NT2/D1 (cell line): ENCODE results near the gene TMEM259.

Experiments
- DNase-seq: peaks from one replicate; pipeline ENCODE4 v3.0.0-alpha.2; 2011; ENCODE audit warnings: low read depth, low spot score
- H3K27me3 ChIP-seq: 2 replicates; pipeline ENCODE4 v1.6.0; 2011; ENCODE audit warnings: mild to moderate bottlenecking; ENCODE audit not compliant: insufficient read length, insufficient read depth
- H3K36me3 ChIP-seq: 2 replicates; pipeline ENCODE4 v1.6.1; 2011; ENCODE audit warnings: mild to moderate bottlenecking, low read length, mixed read lengths; ENCODE audit not compliant: insufficient read depth, insufficient read length
- H3K4me1 ChIP-seq: 2 replicates; pipeline ENCODE4 v1.5.1; 2011; ENCODE audit not compliant: insufficient read depth, insufficient read length
- H3K4me3 ChIP-seq: 2 replicates; pipeline ENCODE4 v1.5.1; 2011; ENCODE audit warnings: low read depth; ENCODE audit not compliant: insufficient read length
- H3K9ac ChIP-seq: 2 replicates; pipeline ENCODE4 v1.6.0; 2011; ENCODE audit warnings: low read depth; ENCODE audit not compliant: insufficient read length
- H3K9me3 ChIP-seq: 2 replicates; pipeline ENCODE4 v1.5.1; 2011; ENCODE audit warnings: mild to moderate bottlenecking, low read length; ENCODE audit not compliant: insufficient read depth
- SUZ12 ChIP-seq: IDR thresholded peaks from 2 replicates; pipeline ENCODE4 v1.6.1; 2011; ENCODE audit not compliant: insufficient read length, insufficient read depth; ENCODE audit errors: extremely low read depth
- YY1 ChIP-seq: IDR thresholded peaks from 2 replicates; pipeline ENCODE4 v1.6.1; 2011; ENCODE audit not compliant: insufficient read length, insufficient read depth
- ZNF274 ChIP-seq: IDR thresholded peaks from 2 replicates; pipeline ENCODE4 v1.6.1; 2011; ENCODE audit warnings: mild to moderate bottlenecking, low read depth, low read length

TMEM259 gene

DNA sequence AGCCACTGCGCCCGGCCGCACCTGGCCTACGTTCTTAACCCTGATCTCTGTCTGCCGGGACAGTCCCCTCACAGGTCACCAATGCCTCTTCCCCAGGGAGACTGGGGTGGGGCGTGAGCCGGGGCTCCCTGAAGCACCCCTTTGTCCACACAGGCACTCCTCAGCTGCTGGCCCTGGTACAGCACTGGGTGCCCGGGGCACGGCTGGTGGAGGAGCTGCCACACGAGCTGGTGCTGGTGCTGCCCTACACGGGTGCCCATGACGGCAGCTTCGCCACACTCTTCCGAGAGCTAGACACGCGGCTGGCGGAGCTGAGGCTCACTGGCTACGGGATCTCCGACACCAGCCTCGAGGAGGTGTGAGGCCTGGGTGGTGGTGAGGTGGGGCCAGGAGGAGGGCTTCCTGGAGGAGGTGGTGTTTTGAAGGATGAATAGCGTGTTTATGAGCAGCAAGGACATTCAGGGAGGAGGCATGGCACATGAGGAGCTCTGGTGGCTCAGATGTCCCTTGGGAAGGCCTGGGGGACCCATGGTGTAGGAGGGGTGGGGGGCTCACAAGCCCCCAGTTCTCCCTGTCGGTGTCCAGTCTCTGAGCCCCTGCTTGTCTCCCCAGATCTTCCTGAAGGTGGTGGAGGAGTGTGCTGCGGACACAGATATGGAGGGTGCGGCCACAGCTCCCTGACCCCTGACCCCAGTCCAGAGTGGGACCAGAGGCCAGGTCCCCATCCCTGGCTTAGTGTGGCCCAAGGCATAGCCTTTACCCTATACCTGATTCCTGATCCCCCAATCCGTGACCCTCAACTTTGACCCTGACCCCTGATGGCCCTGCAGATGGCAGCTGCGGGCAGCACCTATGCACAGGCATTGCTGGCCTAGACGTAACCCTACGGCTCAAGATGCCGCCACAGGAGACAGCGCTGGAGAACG is 32.5 kb upstream of the TMEM259 start:
- H3K36me3 ChIP-seq: peaks cover 13% of the 10 kb centered on the region
- H3K4me3 ChIP-seq: no peak overlapping the region
- no peaks in the 10 kb centered on the region for H3K27me3 ChIP-seq
- DNase-seq: no peak
- peaks cover 43% of the 10 kb centered on the region for H3K9me3 ChIP-seq
- no peak overlapping the region for H3K9ac ChIP-seq
- H3K4me1 ChIP-seq: peaks cover 2% of the 10 kb centered on the region
- TF ChIP-seq YY1 (no peak), ZNF274 (no peak), SUZ12 (no peak)

DNA sequence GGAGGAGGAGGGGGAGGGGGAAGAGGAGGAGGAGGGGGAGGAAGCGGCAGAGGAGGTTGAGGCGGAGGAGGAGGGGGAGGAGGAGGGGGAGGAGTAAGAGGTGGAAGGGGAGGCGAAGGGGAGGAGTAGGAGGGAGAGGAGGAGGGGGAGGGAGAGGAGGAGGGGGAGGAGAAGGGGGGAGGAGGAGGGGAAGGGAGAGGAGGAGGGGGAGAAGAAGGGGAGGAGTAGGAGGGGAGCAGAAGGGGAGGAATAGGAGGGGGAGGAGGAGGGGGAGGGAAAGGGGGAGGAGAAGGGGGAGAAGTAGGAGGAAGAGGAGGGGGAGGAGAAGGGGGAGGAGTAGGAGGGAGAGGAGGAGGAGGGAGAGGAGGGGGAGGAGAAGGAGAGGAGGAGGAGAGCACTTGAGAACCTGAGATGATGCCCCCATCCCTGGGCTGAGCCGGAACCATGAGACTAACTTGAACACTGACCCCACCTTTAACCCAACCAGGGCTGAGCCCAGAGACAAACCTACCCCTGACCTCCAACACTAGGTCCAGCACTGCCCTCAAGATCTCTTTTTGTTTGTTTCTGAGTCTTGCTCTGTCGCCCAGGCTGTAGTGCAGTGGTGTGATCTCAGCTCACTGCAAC is 31.5 kb upstream of the TMEM259 start:
- H3K4me3 ChIP-seq: no peak overlapping the region
- peaks cover 2% of the 10 kb centered on the region for H3K4me1 ChIP-seq
- H3K36me3 ChIP-seq: peaks cover 13% of the 10 kb centered on the region
- DNase-seq: no peak
- no peak overlapping the region for H3K9ac ChIP-seq
- TF ChIP-seq SUZ12 (no peak), YY1 (no peak), ZNF274 (no peak)
- peaks cover 34% of the 10 kb centered on the region for H3K9me3 ChIP-seq
- H3K27me3 ChIP-seq: no peaks in the 10 kb centered on the region

DNA sequence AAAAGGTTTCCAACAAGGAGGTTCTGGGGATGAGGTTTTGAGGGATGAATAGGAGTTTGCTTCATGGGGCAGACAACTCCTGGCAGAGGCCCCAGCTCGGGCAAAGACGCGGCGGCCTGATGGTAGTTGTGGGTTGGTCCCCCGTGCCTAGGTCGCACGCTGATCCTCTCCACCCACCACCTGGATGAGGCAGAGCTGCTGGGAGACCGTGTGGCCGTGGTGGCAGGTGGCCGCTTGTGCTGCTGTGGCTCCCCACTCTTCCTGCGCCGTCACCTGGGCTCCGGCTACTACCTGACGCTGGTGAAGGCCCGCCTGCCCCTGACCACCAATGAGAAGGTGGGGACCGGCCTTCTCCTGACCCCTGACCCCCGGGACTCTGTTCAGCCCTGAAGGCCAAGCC is 30.9 kb upstream of the TMEM259 start:
- H3K27me3 ChIP-seq: no peaks in the 10 kb centered on the region
- TF ChIP-seq ZNF274 (no peak), YY1 (no peak), SUZ12 (no peak)
- peaks cover 13% of the 10 kb centered on the region for H3K36me3 ChIP-seq
- peaks cover 27% of the 10 kb centered on the region for H3K9me3 ChIP-seq
- H3K9ac ChIP-seq: no peak overlapping the region
- H3K4me1 ChIP-seq: peaks cover 2% of the 10 kb centered on the region
- DNase-seq: no peak
- H3K4me3 ChIP-seq: no peak overlapping the region

DNA sequence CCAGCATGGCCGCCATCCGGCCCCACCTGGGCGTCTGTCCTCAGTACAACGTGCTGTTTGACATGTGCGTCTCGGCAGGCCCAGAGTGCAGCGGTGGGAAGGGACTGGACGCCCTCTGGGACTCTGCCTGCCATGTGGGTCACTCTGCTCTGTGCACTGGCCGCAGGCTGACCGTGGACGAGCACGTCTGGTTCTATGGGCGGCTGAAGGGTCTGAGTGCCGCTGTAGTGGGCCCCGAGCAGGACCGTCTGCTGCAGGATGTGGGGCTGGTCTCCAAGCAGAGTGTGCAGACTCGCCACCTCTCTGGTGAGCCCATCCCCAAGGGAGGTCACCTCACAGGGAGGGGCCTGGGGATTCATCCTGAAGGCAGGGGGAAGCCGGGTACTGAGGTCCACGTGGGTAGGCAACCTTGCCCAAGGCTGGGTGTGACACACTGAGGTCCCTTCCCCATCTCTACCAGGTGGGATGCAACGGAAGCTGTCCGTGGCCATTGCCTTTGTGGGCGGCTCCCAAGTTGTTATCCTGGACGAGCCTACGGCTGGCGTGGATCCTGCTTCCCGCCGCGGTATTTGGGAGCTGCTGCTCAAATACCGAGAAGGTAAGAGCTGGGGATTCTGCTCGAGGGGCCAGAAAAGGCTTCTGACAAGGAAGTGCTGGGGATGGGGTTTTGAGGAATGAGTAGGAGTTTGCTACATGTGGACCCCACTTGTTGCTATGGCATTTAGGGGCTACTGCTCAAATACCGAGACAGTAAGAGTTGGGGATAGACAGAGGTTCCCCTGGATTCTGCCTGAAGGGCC is 30.3 kb upstream of the TMEM259 start:
- H3K9me3 ChIP-seq: peaks cover 21% of the 10 kb centered on the region; the same call in 1 of the 2 replicates
- no peaks in the 10 kb centered on the region for H3K27me3 ChIP-seq
- DNase-seq: no peak
- no peak overlapping the region for H3K4me3 ChIP-seq
- peaks cover 2% of the 10 kb centered on the region for H3K4me1 ChIP-seq
- peaks cover 13% of the 10 kb centered on the region for H3K36me3 ChIP-seq
- no peak overlapping the region for H3K9ac ChIP-seq
- TF ChIP-seq ZNF274 (no peak), SUZ12 (no peak), YY1 (no peak)

DNA sequence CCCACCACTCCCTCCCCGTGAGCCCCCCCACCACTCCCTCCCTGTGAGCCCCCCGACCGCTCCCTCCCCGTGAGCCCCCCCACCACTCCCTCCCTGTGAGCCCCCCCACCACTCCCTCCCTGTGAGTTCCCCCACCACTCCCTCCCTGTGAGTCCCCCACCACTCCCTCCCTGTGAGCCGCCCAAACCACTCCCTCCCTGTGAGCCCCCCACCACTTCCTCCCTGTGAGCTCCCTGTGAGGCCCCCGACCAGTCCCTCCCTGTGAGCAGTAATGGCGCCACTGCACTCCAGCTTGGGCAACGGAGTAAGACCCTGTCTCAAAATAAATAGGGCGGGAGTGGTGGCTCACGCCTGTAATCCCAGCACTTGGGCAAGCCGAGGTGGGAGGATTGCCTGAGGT is 28.9 kb upstream of the TMEM259 start:
- DNase-seq: no peak
- Histone ChIP-seq H3K4me1 (peaks cover 2% of the 10 kb centered on the region), H3K36me3 (peaks cover 9% of the 10 kb centered on the region), H3K9me3 (peaks cover 8% of the 10 kb centered on the region; the same call in 1 of the 2 replicates), H3K27me3 (no peaks in the 10 kb centered on the region), H3K4me3 (no peak overlapping the region), H3K9ac (no peak overlapping the region)
- TF ChIP-seq ZNF274: no peak
- no peak for TF ChIP-seq YY1
- TF ChIP-seq SUZ12: no peak

DNA sequence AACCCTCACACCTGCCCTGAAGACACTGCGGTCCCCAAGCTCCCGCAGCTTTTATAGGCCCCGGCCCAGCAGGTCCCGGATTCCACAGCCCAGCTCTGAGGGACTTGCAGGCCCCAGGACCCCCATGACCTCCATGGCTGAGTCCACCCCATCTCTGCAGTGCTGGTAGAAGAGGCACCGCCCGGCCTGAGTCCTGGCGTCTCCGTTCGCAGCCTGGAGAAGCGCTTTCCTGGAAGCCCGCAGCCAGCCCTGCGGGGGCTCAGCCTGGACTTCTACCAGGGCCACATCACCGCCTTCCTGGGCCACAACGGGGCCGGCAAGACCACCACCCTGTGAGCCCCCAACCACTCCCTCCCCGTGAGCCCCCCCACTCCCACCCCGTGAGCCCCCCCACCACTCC is 28.2 kb upstream of the TMEM259 start:
- Histone ChIP-seq H3K9ac (no peak overlapping the region), H3K9me3 (peaks cover under 1% of the 10 kb centered on the region; the same call in 1 of the 2 replicates), H3K4me3 (no peak overlapping the region), H3K4me1 (peaks cover 2% of the 10 kb centered on the region), H3K36me3 (peaks cover 2% of the 10 kb centered on the region), H3K27me3 (no peaks in the 10 kb centered on the region)
- TF ChIP-seq ZNF274 (no peak), YY1 (no peak), SUZ12 (no peak)
- DNase-seq: no peak
